Stimulated activated naive CD8-positive, alpha-beta T cell treated with anti-CD3 and anti-CD28 coated beads, Interleukin-15, amount 100 ng/mL, for 72 hours (primary cell): ENCODE results near the gene NDC1.
"Not testable (repeated sequence)": the region's sequence is repeated elsewhere in the genome, so short reads cannot be mapped to it uniquely, and the experiment has no call there.

Experiments
- ATAC-seq: fragments of 150-1000 bp; cut with Tn5 transposase; 2 replicates; pipeline ENCODE4 v1.10.0; 2021; ENCODE audit warnings: mild to moderate bottlenecking, moderate library complexity
- DNase-seq, 2 donors: peaks; one replicate each; pipeline ENCODE4 v3.0.0; 2021 to 2022
- H3K27ac Mint-ChIP-seq, 2 donors: one replicate each; pipeline ENCODE4 v1.8.0; 2022; ENCODE audit warnings: mild to moderate bottlenecking in 2 of 2, mixed read lengths in 2 of 2, moderate library complexity in 2 of 2
- H3K27me3 Mint-ChIP-seq: one replicate; pipeline ENCODE4 v1.8.0; 2022; ENCODE audit warnings: mixed read lengths
- H3K4me1 Mint-ChIP-seq: one replicate; pipeline ENCODE4 v1.8.0; 2022; ENCODE audit warnings: mild to moderate bottlenecking, mixed read lengths
- H3K4me3 Mint-ChIP-seq, 2 donors: one replicate each; pipeline ENCODE4 v1.8.0; 2022; ENCODE audit warnings: mild to moderate bottlenecking in 2 of 2, mixed read lengths in 2 of 2, moderate library complexity in 1 of 2
- H3K9me3 Mint-ChIP-seq, 2 donors: one replicate each; pipeline ENCODE4 v1.8.0; 2022; ENCODE audit warnings: mixed read lengths in 2 of 2

The NDC1 gene

DNA sequence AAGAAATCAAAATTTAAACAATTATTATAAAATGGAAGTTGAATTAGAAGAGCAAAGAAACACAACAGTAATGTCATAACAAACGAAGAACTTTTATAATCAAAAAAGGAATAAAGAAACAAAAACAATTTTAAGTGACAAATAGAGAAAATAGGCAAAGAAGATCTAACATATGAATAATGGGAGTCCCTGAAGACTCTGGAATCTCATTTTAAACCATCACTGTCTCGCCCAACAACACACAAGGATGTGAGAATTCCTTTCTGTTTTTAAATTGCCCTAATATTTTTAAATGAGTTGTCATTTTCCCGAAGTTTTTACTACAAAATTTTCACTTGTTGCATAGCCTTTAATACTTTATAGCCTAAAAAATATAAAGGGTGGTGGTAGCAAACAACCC lies 4.3 kb upstream of the NDC1 start:
- H3K4me3 Mint-ChIP-seq: no peak overlapping the region
- ATAC-seq: no peak
- H3K4me1 Mint-ChIP-seq: peaks cover 8% of the 10 kb centered on the region
- H3K27me3 Mint-ChIP-seq: no peaks in the 10 kb centered on the region
- no peak overlapping the region for H3K27ac Mint-ChIP-seq
- no peak for DNase-seq
- H3K9me3 Mint-ChIP-seq: no peaks in the 10 kb centered on the region

DNA sequence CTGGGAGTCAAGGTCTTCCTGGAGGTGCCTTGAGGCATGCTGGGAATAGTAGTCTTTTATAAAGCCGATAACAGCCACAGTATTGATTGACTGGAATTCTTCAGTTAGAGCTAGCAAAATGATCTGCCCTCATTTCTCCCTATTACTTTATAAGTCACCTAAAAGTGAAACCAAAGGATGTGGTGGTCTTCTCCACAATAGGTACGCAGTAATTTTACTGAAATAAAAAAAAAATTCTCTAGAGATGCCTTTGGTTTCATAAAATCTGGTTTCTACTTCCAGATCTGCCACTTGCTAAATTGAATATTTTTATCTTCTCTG lies 518 bp upstream of the NDC1 start:
- Mint-ChIP-seq H3K27ac (peak overlapping the region; percentile 100), H3K9me3 (no peaks in the 10 kb centered on the region), H3K4me1 (peaks cover 28% of the 10 kb centered on the region), H3K27me3 (no peaks in the 10 kb centered on the region), H3K4me3 (peak overlapping the region; percentile 97 to 99)
- DNase-seq (no peak), ATAC-seq (no peak)

GRCh38 chr1:53837646-53837923 lies 511 bp downstream of the NDC1 start:
- no peak for ATAC-seq
- no peaks in the 10 kb centered on the region for H3K27me3 Mint-ChIP-seq
- peak overlapping the region; percentile 100 for H3K27ac Mint-ChIP-seq
- peaks cover 28% of the 10 kb centered on the region for H3K4me1 Mint-ChIP-seq
- H3K9me3 Mint-ChIP-seq: no peaks in the 10 kb centered on the region
- peak overlapping the region; percentile 97 to 99 for H3K4me3 Mint-ChIP-seq
- DNase-seq: no peak

DNA sequence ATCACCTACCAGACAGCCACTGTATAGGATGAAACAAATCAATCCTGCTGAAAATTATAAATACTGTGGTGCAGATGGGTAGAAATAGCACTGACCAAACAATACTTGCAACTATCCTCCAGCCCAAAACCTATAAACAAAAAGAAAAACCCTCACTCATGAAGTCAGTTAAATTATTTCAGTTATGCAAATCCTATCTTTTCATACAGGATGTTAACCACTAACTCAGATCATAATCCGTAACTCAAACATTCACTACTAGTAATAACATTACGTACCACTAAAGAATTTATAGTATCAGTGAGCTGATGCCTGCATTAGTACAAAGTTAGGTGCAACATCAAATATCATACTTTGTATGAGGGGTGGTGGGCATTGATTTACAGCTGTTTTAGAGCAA lies 2.6 kb downstream of the NDC1 start:
- Mint-ChIP-seq H3K27ac (no peak overlapping the region), H3K4me3 (no peak overlapping the region), H3K9me3 (no peaks in the 10 kb centered on the region), H3K4me1 (peaks cover 28% of the 10 kb centered on the region), H3K27me3 (no peaks in the 10 kb centered on the region)
- DNase-seq (no peak), ATAC-seq (no peak)

DNA sequence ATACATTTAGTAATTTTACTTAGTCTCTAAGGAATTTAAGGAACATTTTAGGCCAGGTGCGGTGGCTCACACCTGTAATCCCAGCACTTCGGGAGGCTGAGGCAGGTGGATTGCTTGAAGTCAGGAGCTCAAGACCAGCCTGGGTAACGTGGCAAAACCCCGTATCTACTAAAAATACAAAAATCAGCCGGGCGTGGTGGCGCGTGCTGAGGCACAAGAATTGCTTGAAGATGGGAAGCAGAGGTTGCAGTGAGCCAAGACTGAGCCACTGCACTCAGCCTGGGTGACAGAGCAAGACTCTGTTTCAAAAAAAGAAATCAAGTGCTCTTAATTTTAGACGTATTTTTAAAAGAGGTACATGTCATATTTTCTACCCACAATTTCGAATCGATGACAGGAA lies 3.3 kb downstream of the NDC1 start:
- DNase-seq (no peak), ATAC-seq (no peak)
- no peaks in the 10 kb centered on the region for H3K27me3 Mint-ChIP-seq
- H3K4me3 Mint-ChIP-seq: no peak overlapping the region
- no peak overlapping the region for H3K27ac Mint-ChIP-seq
- H3K9me3 Mint-ChIP-seq: no peaks in the 10 kb centered on the region
- peaks cover 28% of the 10 kb centered on the region for H3K4me1 Mint-ChIP-seq

- H3K4me1 Mint-ChIP-seq: peaks cover 21% of the 10 kb centered on the region
- DNase-seq: no peak
- no peak for ATAC-seq
- no peak overlapping the region for H3K27ac Mint-ChIP-seq
- H3K9me3 Mint-ChIP-seq: no peaks in the 10 kb centered on the region
- no peak overlapping the region for H3K4me3 Mint-ChIP-seq
- no peaks in the 10 kb centered on the region for H3K27me3 Mint-ChIP-seq
These were observed 4.7 kb downstream of the NDC1 start for GRCh38 chr1:53833393-53833792.

DNA sequence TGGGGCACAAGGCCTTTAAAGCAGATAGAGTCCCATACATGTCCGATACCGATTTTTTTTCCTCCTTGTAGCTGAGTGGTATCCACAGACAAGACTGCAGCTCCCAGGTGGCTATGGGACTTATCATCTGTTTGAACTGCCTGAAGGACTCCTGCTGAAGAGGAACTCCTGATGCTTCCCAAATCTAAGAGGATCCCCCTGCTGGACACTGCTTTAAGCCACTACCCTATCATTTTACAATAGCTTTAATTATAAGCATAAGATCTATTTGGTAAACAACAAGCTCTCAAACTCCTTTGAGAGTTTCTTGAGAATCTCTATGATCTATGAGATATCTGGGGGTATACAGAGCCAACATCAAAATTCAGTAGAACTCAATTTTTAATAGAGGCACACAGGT lies 11.7 kb downstream of the NDC1 start:
- no peak for DNase-seq
- Mint-ChIP-seq H3K9me3 (no peaks in the 10 kb centered on the region), H3K27ac (no peak overlapping the region), H3K27me3 (no peaks in the 10 kb centered on the region), H3K4me1 (no peaks in the 10 kb centered on the region), H3K4me3 (no peak overlapping the region)
- no peak for ATAC-seq

GRCh38 chr1:53825306-53825705 lies 12.8 kb downstream of the NDC1 start:
- Mint-ChIP-seq H3K4me1 (no peaks in the 10 kb centered on the region), H3K4me3 (no peak overlapping the region), H3K9me3 (no peaks in the 10 kb centered on the region), H3K27ac (peak overlapping the region in 1 of 2 donors; percentile 76), H3K27me3 (no peaks in the 10 kb centered on the region)
- ATAC-seq (no peak), DNase-seq (no peak)

GRCh38 chr1:53822931-53823330 lies 15.2 kb downstream of the NDC1 start:
- H3K4me1 Mint-ChIP-seq: peaks cover 8% of the 10 kb centered on the region
- H3K9me3 Mint-ChIP-seq: no peaks in the 10 kb centered on the region
- H3K27me3 Mint-ChIP-seq: no peaks in the 10 kb centered on the region
- H3K27ac Mint-ChIP-seq: peak overlapping the region in 1 of 2 donors; percentile 44
- ATAC-seq (no peak), DNase-seq (no peak)
- H3K4me3 Mint-ChIP-seq: no peak overlapping the region

- H3K4me3 Mint-ChIP-seq: no peak overlapping the region
- ATAC-seq (no peak), DNase-seq (no peak)
- H3K27me3 Mint-ChIP-seq: no peaks in the 10 kb centered on the region
- no peaks in the 10 kb centered on the region for H3K9me3 Mint-ChIP-seq
- no peak overlapping the region for H3K27ac Mint-ChIP-seq
- peaks cover 8% of the 10 kb centered on the region for H3K4me1 Mint-ChIP-seq
These were observed 16.7 kb downstream of the NDC1 start for GRCh38 chr1:53821380-53821779.

DNA sequence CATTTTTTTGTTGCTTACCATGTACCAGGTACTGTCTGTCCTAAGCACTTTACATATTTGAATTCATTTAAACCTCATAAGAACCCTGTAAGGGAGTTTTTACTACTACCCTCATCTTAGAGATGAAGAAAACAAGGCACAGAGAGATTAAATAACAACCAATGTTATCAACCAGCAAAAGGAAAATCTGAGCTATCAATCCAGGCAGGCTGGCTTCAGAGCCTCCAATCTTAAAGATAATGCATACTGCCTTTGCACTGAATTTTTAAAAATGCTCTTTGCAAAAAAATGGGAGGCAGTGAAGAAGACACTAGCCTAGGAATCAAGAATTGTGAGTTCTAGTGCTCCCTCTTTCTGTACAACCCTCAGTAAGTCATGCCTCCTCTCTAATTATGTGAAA lies 18.7 kb downstream of the NDC1 start:
- Mint-ChIP-seq H3K27ac (no peak overlapping the region), H3K9me3 (no peaks in the 10 kb centered on the region), H3K4me1 (peaks cover 24% of the 10 kb centered on the region), H3K27me3 (no peaks in the 10 kb centered on the region), H3K4me3 (no peak overlapping the region)
- ATAC-seq: no peak
- DNase-seq: no peak

DNA sequence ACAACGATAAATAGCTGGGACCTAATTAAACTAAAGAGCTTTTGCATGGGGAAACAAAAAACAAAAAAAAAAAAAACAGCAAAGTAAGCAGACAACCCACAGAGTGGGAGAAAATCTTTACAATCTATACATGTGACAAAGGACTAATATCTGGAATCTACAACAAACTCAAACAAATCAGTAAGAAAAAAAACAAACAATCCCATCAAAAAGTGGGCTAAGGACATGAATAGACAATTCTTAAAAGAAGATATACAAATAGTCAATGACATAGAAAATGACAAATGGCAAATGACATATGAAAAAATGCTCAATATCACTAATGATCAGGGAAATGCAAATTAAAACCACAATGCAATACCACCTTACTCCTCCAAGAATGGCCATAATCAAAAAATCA lies 21.5 kb downstream of the NDC1 start:
- not testable (repeated sequence) for H3K27me3 Mint-ChIP-seq, H3K9me3 Mint-ChIP-seq, H3K4me3 Mint-ChIP-seq, H3K27ac Mint-ChIP-seq, DNase-seq, ATAC-seq
- peaks cover 32% of the 10 kb centered on the region for H3K4me1 Mint-ChIP-seq

GRCh38 chr1:53815484-53815883 lies 22.6 kb downstream of the NDC1 start:
- not testable (repeated sequence) for H3K9me3 Mint-ChIP-seq, ATAC-seq, H3K27me3 Mint-ChIP-seq, H3K27ac Mint-ChIP-seq, DNase-seq, H3K4me3 Mint-ChIP-seq
- peaks cover 35% of the 10 kb centered on the region for H3K4me1 Mint-ChIP-seq

- peak overlapping the region; percentile 28 to 37 for H3K27ac Mint-ChIP-seq
- H3K4me1 Mint-ChIP-seq: peaks cover 27% of the 10 kb centered on the region
- DNase-seq (peak in 1 of 2 donors; percentile 25), ATAC-seq (no peak)
- H3K4me3 Mint-ChIP-seq: no peak overlapping the region
- no peaks in the 10 kb centered on the region for H3K27me3 Mint-ChIP-seq
- H3K9me3 Mint-ChIP-seq: no peaks in the 10 kb centered on the region
These were observed 26.7 kb downstream of the NDC1 start for GRCh38 chr1:53811414-53811851.

DNA sequence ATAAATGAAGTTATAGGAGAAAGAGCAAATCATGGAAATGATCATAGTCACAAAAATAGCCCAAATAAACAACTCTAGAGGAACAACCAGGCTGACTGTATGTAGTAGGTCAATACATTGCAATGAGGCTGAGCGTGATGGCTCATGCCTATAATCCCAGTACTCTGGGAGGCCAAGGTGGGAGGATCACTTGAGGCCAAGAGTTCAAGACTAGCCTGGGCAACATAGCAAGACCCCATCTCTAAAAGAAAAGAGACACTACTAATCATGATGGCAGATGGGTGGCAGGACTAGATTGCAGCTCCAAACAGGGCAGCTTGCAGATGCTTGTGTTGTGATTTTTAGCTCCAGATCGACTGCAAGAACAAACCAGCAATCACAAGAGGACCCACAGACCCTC lies 27.6 kb downstream of the NDC1 start:
- H3K27ac Mint-ChIP-seq: no peak overlapping the region

GRCh38 chr1:53810007-53810406 lies 28.1 kb downstream of the NDC1 start:
- no peak for ATAC-seq
- Mint-ChIP-seq H3K4me1 (peaks cover 18% of the 10 kb centered on the region), H3K4me3 (no peak overlapping the region), H3K27me3 (no peaks in the 10 kb centered on the region), H3K9me3 (no peaks in the 10 kb centered on the region), H3K27ac (peak overlapping the region in 1 of 2 donors; percentile 7)
- no peak for DNase-seq

More for the DNA sequence above, 27.6 kb downstream of the NDC1 start:
- Mint-ChIP-seq H3K4me1 (peaks cover 23% of the 10 kb centered on the region), H3K4me3 (no peak overlapping the region), H3K27me3 (no peaks in the 10 kb centered on the region), H3K9me3 (no peaks in the 10 kb centered on the region)
- DNase-seq (no peak), ATAC-seq (no peak)

- no peak for ATAC-seq
- H3K9me3 Mint-ChIP-seq: no peaks in the 10 kb centered on the region
- peaks cover 9% of the 10 kb centered on the region for H3K4me1 Mint-ChIP-seq
- H3K4me3 Mint-ChIP-seq: no peak overlapping the region
- no peaks in the 10 kb centered on the region for H3K27me3 Mint-ChIP-seq
- no peak overlapping the region for H3K27ac Mint-ChIP-seq
- no peak for DNase-seq
These were observed 30.2 kb downstream of the NDC1 start for GRCh38 chr1:53807916-53808315.
